Hepatocyte (in vitro differentiated cells): ENCODE data around the gene KLC1. TPM values are rescaled to one million over a fixed set of nuclear protein-coding genes. Genes with fewer than 3 reads are reported as not detected.

ENCODE experiments used
- DNase-seq: peaks from one replicate; pipeline ENCODE4 v3.0.0-alpha.2; 2016; ENCODE audit warnings: low spot score
- H2AFZ ChIP-seq: fragments of 200-600 bp; sonication (generic); 2 replicates; pipeline ENCODE4 v1.6.0; 2016; ENCODE audit warnings: antibody characterized with exemption, mild to moderate bottlenecking
- H3K27ac ChIP-seq: fragments of 200-600 bp; sonication (generic); 2 replicates; pipeline ENCODE4 v1.5.1; 2016; ENCODE audit warnings: mild to moderate bottlenecking
- H3K27me3 ChIP-seq: fragments of 200-600 bp; sonication (generic); 2 replicates; pipeline ENCODE4 v1.6.1; 2016
- H3K36me3 ChIP-seq: fragments of 200-600 bp; sonication (generic); replicated peaks from 2 replicates; pipeline ENCODE4 v1.5.1; 2016; ENCODE audit warnings: low read depth; ENCODE audit not compliant: insufficient read depth
- H3K4me1 ChIP-seq: fragments of 200-600 bp; sonication (generic); 2 replicates; pipeline ENCODE4 v1.5.1; 2016; ENCODE audit warnings: mild to moderate bottlenecking, moderate library complexity; ENCODE audit not compliant: insufficient read depth
- H3K4me2 ChIP-seq: fragments of 200-600 bp; sonication (generic); 2 replicates; pipeline ENCODE4 v1.6.0; 2016
- H3K4me3 ChIP-seq: fragments of 200-600 bp; sonication (generic); 2 replicates; pipeline ENCODE4 v1.5.1; 2016; ENCODE audit warnings: mild to moderate bottlenecking
- H3K79me2 ChIP-seq: fragments of 200-600 bp; sonication (generic); 2 replicates; pipeline ENCODE4 v1.6.0; 2017; ENCODE audit warnings: mild to moderate bottlenecking
- H3K9me2 ChIP-seq: fragments of 200-600 bp; sonication (generic); replicated peaks from 2 replicates; pipeline ENCODE4 v1.6.0; 2017; ENCODE audit warnings: mild to moderate bottlenecking; ENCODE audit not compliant: insufficient read depth
- H3K9me3 ChIP-seq: fragments of 200-600 bp; sonication (generic); 2 replicates; pipeline ENCODE4 v1.5.1; 2016; ENCODE audit warnings: low read depth, mild to moderate bottlenecking
- H4K20me1 ChIP-seq: fragments of 200-600 bp; sonication (generic); 2 replicates; pipeline ENCODE4 v1.6.0; 2016; ENCODE audit warnings: mild to moderate bottlenecking; ENCODE audit not compliant: insufficient read depth, poor library complexity, severe bottlenecking
- CTCF ChIP-seq: fragments of 200-600 bp; sonication (generic); IDR thresholded peaks from 2 replicates; pipeline ENCODE4 v1.5.1; 2016; ENCODE audit warnings: antibody characterized with exemption, mild to moderate bottlenecking; ENCODE audit not compliant: poor library complexity
- EZH2 ChIP-seq: fragments of 200-600 bp; sonication (generic); IDR thresholded peaks from 2 replicates; pipeline ENCODE4 v1.6.1; 2016; ENCODE audit warnings: antibody characterized with exemption, mild to moderate bottlenecking, borderline replicate concordance
- EZH2phosphoT487 ChIP-seq: fragments of 200-600 bp; sonication (generic); IDR thresholded peaks from one replicate; pipeline ENCODE4 v1.6.1; 2018; ENCODE audit warnings: antibody characterized with exemption, mild to moderate bottlenecking, low read depth, moderate library complexity; ENCODE audit not compliant: unreplicated experiment, severe bottlenecking
- WGBS: methylation state at CpG from one replicate; pipeline ENCODE4 v1.1.6; 2016; ENCODE audit warnings: low lambda C conversion rate; ENCODE audit errors: missing lambda C conversion rate; 5-methylcytosine and 5-hydroxymethylcytosine counted together
- polyA plus RNA-seq: library from polyadenylated mRNA; unstranded; fragments of >200 nt; fragmentation: Nextera tagmentation; extraction: Ambion mirVana; gene quantifications from 2 replicates; pipeline ENCODE4 v1.2.1, GENCODE V29; 2016
- total RNA-seq: library from RNA; depleted of rRNA; stranded (reverse); fragments of >200 nt; gene quantifications from 2 replicates; pipeline ENCODE4 v1.2.3, GENCODE V29; 2014

The KLC1 gene
- total and polyA plus RNA-seq, 2 experiments from 2014 or later: 95.4 to 115 TPM

- WGBS: 94% methylated on average over 15 of the region's 15 CpGs
- DNase-seq: peak; percentile 5
- H3K4me3 ChIP-seq: no peak overlapping the region
- no peaks in the 10 kb centered on the region for H3K79me2 ChIP-seq
- no peaks in the 10 kb centered on the region for H3K27me3 ChIP-seq
- no peaks in the 10 kb centered on the region for H3K36me3 ChIP-seq
- no peak for TF ChIP-seq CTCF
- no peak for TF ChIP-seq EZH2
- no peak for TF ChIP-seq EZH2phosphoT487
- no peaks in the 10 kb centered on the region for H3K4me1 ChIP-seq
- no peak overlapping the region for H2AFZ ChIP-seq
- no peak overlapping the region for H3K4me2 ChIP-seq
- no peak overlapping the region for H3K27ac ChIP-seq
- H3K9me2 ChIP-seq: no peaks in the 10 kb centered on the region
- H4K20me1 ChIP-seq: no peaks in the 10 kb centered on the region
- H3K9me3 ChIP-seq: no peaks in the 10 kb centered on the region
Measured at GRCh38 chr14:103743691-103744090, 114.7 kb downstream of the KLC1 start.

GRCh38 chr14:103744621-103745395, 115.8 kb downstream of the KLC1 start:
- peak; percentile 1 for DNase-seq
- H3K9me3 ChIP-seq: no peaks in the 10 kb centered on the region
- no peaks in the 10 kb centered on the region for H3K4me1 ChIP-seq
- H3K9me2 ChIP-seq: no peaks in the 10 kb centered on the region
- no peaks in the 10 kb centered on the region for H3K79me2 ChIP-seq
- H4K20me1 ChIP-seq: no peaks in the 10 kb centered on the region
- no peaks in the 10 kb centered on the region for H3K27me3 ChIP-seq
- H3K4me3 ChIP-seq: no peak overlapping the region
- 89% methylated on average over 15 of the region's 15 CpGs for WGBS
- H3K4me2 ChIP-seq: no peak overlapping the region
- no peak overlapping the region for H2AFZ ChIP-seq
- no peak overlapping the region for H3K27ac ChIP-seq
- H3K36me3 ChIP-seq: no peaks in the 10 kb centered on the region
- TF ChIP-seq CTCF (no peak), EZH2phosphoT487 (no peak), EZH2 (no peak)

DNA sequence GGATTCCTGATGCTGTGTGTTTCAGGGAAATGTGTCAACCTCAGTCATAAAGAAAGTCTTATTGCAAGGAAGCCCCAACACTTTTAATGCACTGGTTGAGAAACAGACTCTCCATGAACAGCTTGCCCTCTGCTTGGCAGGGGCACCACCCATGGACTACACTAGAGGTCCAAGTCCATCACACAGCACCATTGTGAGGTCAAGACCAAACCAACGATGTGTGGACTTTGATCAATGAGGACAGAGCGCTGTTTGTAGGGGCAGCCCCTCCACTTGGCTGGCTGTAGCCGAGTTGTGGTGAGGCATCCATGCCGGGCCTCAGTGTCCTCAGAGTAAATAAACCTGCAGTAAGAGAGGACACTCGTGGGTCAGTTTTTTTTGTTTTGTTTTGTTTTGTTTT, 116.4 kb downstream of the KLC1 start:
- TF ChIP-seq EZH2 (no peak), EZH2phosphoT487 (no peak), CTCF (no peak)
- Histone ChIP-seq H3K27me3 (no peaks in the 10 kb centered on the region), H3K9me3 (no peaks in the 10 kb centered on the region), H3K36me3 (no peaks in the 10 kb centered on the region), H3K4me3 (no peak overlapping the region), H3K4me1 (no peaks in the 10 kb centered on the region), H3K4me2 (no peak overlapping the region), H3K79me2 (no peaks in the 10 kb centered on the region), H3K27ac (no peak overlapping the region), H2AFZ (no peak overlapping the region), H4K20me1 (no peaks in the 10 kb centered on the region), H3K9me2 (no peaks in the 10 kb centered on the region)
- no peak for DNase-seq
- WGBS: 87% methylated on average over 5 of the region's 5 CpGs
